ENCODE results near the gene UTS2B.

UTS2B gene

DNA sequence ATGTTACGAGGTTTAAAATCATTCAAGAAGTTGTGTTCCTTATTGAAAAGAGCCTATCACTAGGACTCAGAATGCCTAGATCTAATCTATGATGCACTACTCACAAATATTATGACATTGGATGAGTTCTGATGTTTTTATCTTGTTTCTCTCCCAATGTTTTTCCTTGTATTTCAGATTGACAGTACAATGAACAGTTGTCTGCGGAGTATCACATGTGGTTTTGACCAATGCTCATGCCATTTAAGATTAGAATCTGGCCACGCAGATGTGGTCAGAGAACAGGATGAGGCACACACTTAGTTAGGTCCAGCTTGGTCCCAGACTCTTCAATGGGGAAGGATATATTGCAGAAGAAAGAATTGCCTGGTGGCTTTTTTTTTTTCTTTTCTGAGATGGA, 26.7 kb downstream of the UTS2B start:
- H3K27ac ChIP-seq: no peak overlapping the region
- TF ChIP-seq, protein P1, sequence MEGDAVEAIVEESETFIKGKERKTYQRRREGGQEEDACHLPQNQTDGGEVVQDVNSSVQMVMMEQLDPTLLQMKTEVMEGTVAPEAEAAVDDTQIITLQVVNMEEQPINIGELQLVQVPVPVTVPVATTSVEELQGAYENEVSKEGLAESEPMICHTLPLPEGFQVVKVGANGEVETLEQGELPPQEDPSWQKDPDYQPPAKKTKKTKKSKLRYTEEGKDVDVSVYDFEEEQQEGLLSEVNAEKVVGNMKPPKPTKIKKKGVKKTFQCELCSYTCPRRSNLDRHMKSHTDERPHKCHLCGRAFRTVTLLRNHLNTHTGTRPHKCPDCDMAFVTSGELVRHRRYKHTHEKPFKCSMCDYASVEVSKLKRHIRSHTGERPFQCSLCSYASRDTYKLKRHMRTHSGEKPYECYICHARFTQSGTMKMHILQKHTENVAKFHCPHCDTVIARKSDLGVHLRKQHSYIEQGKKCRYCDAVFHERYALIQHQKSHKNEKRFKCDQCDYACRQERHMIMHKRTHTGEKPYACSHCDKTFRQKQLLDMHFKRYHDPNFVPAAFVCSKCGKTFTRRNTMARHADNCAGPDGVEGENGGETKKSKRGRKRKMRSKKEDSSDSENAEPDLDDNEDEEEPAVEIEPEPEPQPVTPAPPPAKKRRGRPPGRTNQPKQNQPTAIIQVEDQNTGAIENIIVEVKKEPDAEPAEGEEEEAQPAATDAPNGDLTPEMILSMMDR (conservative IDR thresholded peaks at IDR 0.05): no peak

DNA sequence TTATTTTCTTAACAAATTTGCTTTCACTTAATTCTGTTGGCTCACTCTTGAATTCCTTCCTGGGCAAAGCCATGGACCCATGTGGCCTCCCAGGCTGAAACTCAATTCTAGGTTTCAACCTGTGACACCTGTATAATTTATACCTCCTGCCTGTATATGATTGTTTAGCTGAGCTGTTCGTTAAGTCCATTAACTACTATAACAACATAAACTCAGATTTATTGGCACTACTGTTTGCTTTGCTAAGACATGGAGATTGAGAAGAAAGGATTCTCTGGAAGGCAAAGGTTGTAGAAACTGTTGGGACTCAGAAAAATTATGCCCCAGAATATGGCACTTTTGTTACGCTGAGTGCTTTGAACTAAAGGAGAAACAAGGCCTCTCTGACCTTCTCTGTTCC, 27.9 kb downstream of the UTS2B start:
- H3K27ac ChIP-seq: no peak overlapping the region
- TF ChIP-seq, protein P1 (conservative IDR thresholded peaks at IDR 0.05): no peak

DNA sequence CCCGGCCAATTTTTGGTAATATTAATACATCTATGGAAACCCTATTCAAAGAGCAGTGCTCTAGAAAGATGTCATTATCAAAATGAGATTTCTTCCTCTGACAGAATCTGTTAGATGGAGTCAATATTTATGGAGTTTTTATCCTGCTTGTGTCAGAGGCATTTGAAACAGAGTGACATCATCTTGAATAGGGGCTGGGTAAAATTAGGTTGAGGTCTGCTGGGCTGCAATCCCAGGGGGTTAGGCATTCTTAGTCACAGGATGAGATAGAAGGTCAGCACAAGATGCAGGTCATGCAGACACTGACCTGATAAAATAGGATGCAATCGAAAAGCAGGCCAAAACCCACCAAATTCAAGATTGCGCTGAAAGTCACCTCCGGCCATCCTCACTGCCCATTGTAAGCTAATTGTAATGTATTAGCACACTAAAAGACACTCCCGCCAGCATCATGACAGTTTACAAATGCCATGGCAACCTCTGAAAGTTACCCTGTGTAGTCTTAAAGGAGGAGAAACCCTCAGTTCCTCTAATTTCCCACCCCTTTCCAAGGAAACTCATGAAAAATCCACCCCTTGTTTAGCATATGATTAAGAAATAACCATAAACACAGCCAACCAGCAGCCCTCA, 28.4 kb downstream of the UTS2B start:
- TF ChIP-seq, protein P1 (conservative IDR thresholded peaks at IDR 0.05): no peak
- no peak overlapping the region for H3K27ac ChIP-seq

DNA sequence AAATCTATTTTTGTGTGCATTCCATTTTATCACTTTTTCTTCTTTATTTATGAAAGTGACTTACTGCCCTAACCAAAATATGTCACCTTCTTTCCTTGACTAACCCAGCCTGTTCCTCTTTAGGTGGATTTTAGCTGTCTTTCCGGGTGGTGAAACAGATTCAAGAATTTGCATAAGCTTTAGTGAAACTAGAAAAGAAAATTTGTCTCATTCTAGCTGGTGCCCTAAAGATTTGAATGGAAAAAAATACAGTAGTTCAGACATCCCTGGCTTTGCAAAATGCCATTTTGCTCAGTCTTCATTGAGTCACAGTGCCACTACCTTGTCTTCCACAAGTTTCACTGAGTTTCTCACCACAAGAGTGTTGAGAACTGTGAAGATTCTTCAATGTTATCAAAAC, 29.3 kb downstream of the UTS2B start:
- H3K27ac ChIP-seq: no peak overlapping the region
- TF ChIP-seq, protein P1 (conservative IDR thresholded peaks at IDR 0.05): no peak

DNA sequence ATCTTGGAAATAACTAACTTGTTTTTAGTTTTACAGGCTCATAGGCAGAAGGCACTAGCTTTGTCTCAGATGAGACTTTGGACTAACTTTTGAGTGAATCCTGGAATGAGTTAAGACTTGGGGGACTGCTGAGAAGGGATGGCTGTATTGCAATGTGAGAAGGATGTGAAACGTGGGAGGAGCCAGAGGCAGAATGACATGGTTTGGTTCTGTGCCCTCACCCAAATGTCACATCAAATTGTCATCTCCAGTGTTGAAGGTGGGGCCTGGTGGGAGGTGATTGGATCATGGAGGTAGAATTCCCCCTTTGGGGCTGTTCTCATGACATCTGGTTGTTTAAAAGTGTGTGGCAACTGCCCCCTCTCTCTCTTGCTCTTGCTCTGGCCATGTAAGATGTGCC, 29.9 kb downstream of the UTS2B start:
- TF ChIP-seq, protein P1 (conservative IDR thresholded peaks at IDR 0.05): no peak
- H3K27ac ChIP-seq: no peak overlapping the region

DNA sequence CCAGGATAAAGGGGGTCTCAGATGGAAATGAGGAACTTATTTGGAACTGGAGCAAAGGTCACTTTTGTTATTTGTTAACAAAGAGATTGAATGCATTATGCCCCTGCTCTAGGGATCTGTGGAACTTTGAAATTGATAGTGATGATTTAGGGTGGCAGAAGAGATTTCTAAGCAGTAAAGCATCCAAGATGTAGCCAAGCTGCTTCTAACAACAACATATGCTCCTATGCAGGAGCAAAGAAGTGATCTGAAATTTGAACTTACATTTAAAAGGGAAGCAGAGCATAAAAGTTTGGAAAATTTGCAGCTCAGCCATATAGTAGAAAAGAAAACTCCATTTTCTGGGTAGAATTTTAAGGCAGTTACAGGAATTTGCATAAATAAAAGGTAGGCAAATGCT, 31.5 kb downstream of the UTS2B start:
- TF ChIP-seq, protein P1 (conservative IDR thresholded peaks at IDR 0.05): no peak
- no peak overlapping the region for H3K27ac ChIP-seq

DNA sequence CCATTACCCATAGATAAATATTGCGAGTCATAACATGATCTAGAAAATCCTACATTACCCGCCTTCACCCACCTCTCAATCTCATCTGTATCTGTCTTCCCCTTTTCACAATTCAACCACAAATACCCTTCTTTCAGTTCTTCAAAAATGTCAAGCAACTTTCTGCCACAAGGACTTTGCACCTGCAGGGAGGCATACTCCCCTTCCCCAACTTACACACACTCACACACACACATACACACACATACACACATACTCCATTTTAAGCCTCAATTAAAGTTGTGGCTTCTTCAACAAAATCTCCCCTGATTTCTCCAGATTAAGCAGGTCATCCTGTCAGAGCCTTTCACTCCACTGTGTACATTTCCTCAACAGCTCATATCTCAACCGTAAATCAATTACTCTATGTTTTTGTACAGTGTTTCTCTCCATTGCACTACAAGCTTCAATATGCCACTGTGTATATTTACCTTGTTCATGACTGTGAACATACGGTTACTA, 34.2 kb downstream of the UTS2B start:
- H3K27ac ChIP-seq: no peak overlapping the region

More for the DNA sequence above, 34.2 kb downstream of the UTS2B start:
- TF ChIP-seq, protein P1 (conservative IDR thresholded peaks at IDR 0.05): no peak

Measured in VCaP (cell line).